Trophoblast cell (in vitro differentiated cells and primary cell): ENCODE results near the gene TEAD1.

Experiments used
- DNase-seq, 2 donors: peaks; one replicate each; pipeline ENCODE4 v3.0.0-alpha.2; 2016
- H2AFZ ChIP-seq: 2 replicates; pipeline ENCODE4 v1.6.1; 2013; ENCODE audit warnings: low read length, moderate library complexity, mild to moderate bottlenecking; ENCODE audit not compliant: insufficient read depth, poor library complexity
- H2AK5ac ChIP-seq: 2 replicates; pipeline ENCODE4 v1.6.1; 2013; ENCODE audit warnings: mild to moderate bottlenecking, low read length
- H2BK120ac ChIP-seq: 2 replicates; pipeline ENCODE4 v1.6.1; 2013; ENCODE audit warnings: low read length, mild to moderate bottlenecking, moderate library complexity; ENCODE audit not compliant: insufficient read depth, poor library complexity
- H2BK12ac ChIP-seq: 2 replicates; pipeline ENCODE4 v1.6.1; 2013; ENCODE audit warnings: mild to moderate bottlenecking, low read length, moderate library complexity
- H2BK5ac ChIP-seq: 2 replicates; pipeline ENCODE4 v1.6.1; 2013; ENCODE audit warnings: low read length, low read depth, moderate library complexity, mild to moderate bottlenecking; ENCODE audit not compliant: poor library complexity
- H3K14ac ChIP-seq: 2 replicates; pipeline ENCODE4 v1.6.1; 2013; ENCODE audit warnings: mild to moderate bottlenecking, low read length
- H3K18ac ChIP-seq: 2 replicates; pipeline ENCODE4 v1.6.1; 2013; ENCODE audit warnings: mild to moderate bottlenecking, low read length
- H3K23ac ChIP-seq: 2 replicates; pipeline ENCODE4 v1.6.1; 2013; ENCODE audit warnings: low read length
- H3K27ac ChIP-seq: 2 replicates; pipeline ENCODE4 v1.5.1; 2013; ENCODE audit warnings: low read depth, mild to moderate bottlenecking, inconsistent platforms, low read length, moderate library complexity
- H3K27me3 ChIP-seq: 2 replicates; pipeline ENCODE4 v1.6.1; 2013; ENCODE audit warnings: inconsistent platforms, mild to moderate bottlenecking, low read length, moderate library complexity; ENCODE audit not compliant: insufficient read depth
- H3K36me3 ChIP-seq, 2 experiments: 1 replicate in 1 of 2; 2 replicates in 1 of 2; pipeline ENCODE4 v1.6.1; 2013; ENCODE audit warnings: low read length in 2 of 2, mild to moderate bottlenecking in 2 of 2, moderate library complexity in 1 of 2; ENCODE audit not compliant: insufficient read depth in 2 of 2, control insufficient read depth in 1 of 2
- H3K4ac ChIP-seq: 2 replicates; pipeline ENCODE4 v1.6.1; 2013; ENCODE audit warnings: low read depth, mild to moderate bottlenecking, low read length, moderate library complexity
- H3K4me1 ChIP-seq, 2 experiments: 1 replicate in 1 of 2; 2 replicates in 1 of 2; pipeline ENCODE4 v1.6.1; 2013; ENCODE audit warnings: low read length in 2 of 2, mild to moderate bottlenecking in 2 of 2, moderate library complexity in 1 of 2; ENCODE audit not compliant: insufficient read depth in 2 of 2, control insufficient read depth in 1 of 2
- H3K4me2 ChIP-seq: 2 replicates; pipeline ENCODE4 v1.6.1; 2013; ENCODE audit warnings: inconsistent platforms, mild to moderate bottlenecking, low read length, moderate library complexity
- H3K4me3 ChIP-seq: 2 replicates; pipeline ENCODE4 v1.5.1; 2013; ENCODE audit warnings: mild to moderate bottlenecking, low read depth, low read length, inconsistent platforms
- H3K79me1 ChIP-seq: one replicate; pipeline ENCODE4 v1.6.1; 2013; ENCODE audit warnings: low read length
- H3K79me2 ChIP-seq: 2 replicates; pipeline ENCODE4 v1.6.1; 2013; ENCODE audit warnings: low read length, mild to moderate bottlenecking; ENCODE audit not compliant: control insufficient read depth, insufficient read depth, poor library complexity
- H3K9ac ChIP-seq: 2 replicates; pipeline ENCODE4 v1.6.1; 2013; ENCODE audit warnings: mild to moderate bottlenecking, low read length
- H3K9me3 ChIP-seq: 2 replicates; pipeline ENCODE4 v1.6.1; 2013; ENCODE audit warnings: low read depth, mild to moderate bottlenecking, control low read depth, inconsistent platforms, low read length; ENCODE audit not compliant: insufficient read depth
- H4K12ac ChIP-seq: 2 replicates; pipeline ENCODE4 v1.6.1; 2013; ENCODE audit warnings: low read depth, mild to moderate bottlenecking, low read length, moderate library complexity
- H4K8ac ChIP-seq: 2 replicates; pipeline ENCODE4 v1.6.1; 2013; ENCODE audit warnings: low read depth, mild to moderate bottlenecking, low read length, moderate library complexity
- H4K91ac ChIP-seq: one replicate; pipeline ENCODE4 v1.6.1; 2013; ENCODE audit warnings: low read depth, mild to moderate bottlenecking, low read length, moderate library complexity
- WGBS: extraction: QIAGEN DNeasy Blood & Tissue Kit; methylation state at CpG from one replicate; pipeline ENCODE4 v1.1.7; 2013; ENCODE audit warnings: missing lambda C conversion rate; ENCODE audit not compliant: insufficient read length, insufficient coverage; ENCODE audit errors: extremely low coverage; 5-methylcytosine and 5-hydroxymethylcytosine counted together

Gene TEAD1

DNA sequence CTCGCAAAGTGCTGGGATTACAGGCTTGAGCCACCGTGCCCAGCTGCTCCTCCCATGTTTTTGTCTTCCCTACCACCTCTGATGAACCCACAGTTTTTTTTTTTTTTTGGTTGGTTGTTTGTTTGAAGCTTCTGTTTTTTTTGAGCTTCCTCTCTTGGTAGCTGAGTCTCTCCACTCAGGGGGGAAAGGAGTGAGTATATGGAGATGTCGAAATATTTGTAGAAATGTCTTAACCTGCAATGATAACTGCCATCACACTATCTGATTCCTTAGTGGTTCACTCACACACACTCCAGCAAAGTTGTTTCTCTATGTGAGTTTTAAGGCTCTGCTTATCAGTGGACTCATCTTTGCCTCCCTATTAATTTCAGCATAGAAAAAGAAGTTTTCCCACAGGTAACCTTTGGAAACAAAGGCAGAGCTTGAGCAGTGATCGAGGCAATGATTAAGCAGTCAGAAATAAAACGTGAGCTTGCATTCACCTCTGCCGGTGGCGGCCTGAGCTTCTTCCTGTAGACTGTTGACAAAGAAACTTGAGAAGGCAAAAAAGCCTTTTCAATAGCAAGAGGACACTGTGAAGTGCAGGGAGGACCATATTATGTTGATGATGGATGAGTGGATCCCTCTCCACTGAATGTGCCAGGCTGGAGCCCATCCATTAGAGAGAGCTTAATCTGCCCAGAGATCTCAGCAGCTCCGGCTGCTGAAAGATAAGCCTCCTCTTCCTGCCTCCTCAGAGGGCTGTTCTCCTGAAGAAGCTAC lies 305.9 kb downstream of the TEAD1 start:
- Histone ChIP-seq H3K9ac (no peak overlapping the region), H3K79me2 (no peaks in the 10 kb centered on the region), H3K4me1 (peaks cover 0 to 5% of the 10 kb centered on the region in 2 experiments), H3K14ac (no peak overlapping the region), H3K27me3 (no peaks in the 10 kb centered on the region), H2BK5ac (no peak overlapping the region), H3K4ac (no peak overlapping the region), H3K9me3 (no peaks in the 10 kb centered on the region), H3K27ac (no peak overlapping the region), H2AFZ (no peak overlapping the region), H2BK120ac (no peak overlapping the region), H3K36me3 (no peaks in the 10 kb centered on the region), H3K18ac (no peak overlapping the region), H4K8ac (no peak overlapping the region), H3K79me1 (no peaks in the 10 kb centered on the region), H3K4me2 (no peak overlapping the region), H3K4me3 (no peak overlapping the region), H2AK5ac (no peak overlapping the region), H4K12ac (no peak overlapping the region), H3K23ac (no peak overlapping the region), H2BK12ac (no peak overlapping the region), H4K91ac (no peak overlapping the region)
- no CpG with 5 or more reads among the region's 8 CpGs for WGBS
- DNase-seq = no peak

DNA sequence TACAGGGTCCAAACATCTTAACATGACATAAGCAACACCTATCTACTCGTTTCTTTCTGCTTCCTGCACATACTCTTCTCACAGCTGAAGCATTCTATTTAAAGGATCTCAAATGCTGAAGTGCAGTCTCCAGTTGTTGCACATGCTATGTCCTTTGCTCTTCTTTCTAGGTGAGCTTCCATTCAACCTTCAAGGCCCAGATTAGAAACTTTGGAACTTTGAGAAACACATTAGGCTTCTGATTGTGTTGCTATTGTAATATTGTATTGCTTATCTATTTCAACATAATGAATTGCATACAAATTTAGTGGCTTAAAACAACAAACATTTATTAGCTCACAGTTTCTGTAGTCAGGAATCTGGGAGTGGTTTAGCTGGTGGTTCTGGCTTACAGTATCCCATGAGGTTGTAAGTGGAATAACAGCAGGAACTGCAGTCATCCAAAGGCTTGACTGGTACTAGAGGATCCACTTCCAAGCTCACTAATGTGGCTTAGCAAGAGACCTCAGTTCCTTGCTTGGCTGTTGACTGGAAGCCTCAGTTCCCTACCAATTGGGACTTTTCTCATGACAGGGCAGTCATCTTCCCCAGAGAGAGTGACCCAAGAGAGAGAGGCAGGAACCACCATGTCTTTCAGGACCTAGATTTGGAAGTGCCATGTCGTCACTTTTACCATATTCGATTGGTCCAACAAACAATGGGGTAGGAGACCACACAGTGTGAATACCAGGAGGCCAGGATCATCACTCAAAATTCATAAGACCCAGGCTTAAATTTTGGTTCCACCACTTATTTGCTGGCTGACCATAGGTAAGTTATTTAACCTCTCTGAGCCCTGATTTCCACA lies 307.7 kb downstream of the TEAD1 start:
- no peaks in the 10 kb centered on the region for H3K79me1 ChIP-seq
- H3K4me3 ChIP-seq = no peak overlapping the region
- no peak overlapping the region for H2BK12ac ChIP-seq
- H3K9me3 ChIP-seq = no peaks in the 10 kb centered on the region
- H3K18ac ChIP-seq = no peak overlapping the region
- peaks cover 0 to 5% of the 10 kb centered on the region in 2 experiments for H3K4me1 ChIP-seq
- WGBS = no CpG with 5 or more reads among the region's 3 CpGs
- no peak overlapping the region for H3K14ac ChIP-seq
- no peak for DNase-seq
- no peak overlapping the region for H2AFZ ChIP-seq
- no peak overlapping the region for H3K4me2 ChIP-seq
- H3K4ac ChIP-seq = no peak overlapping the region
- H2BK5ac ChIP-seq = no peak overlapping the region
- H3K27me3 ChIP-seq = no peaks in the 10 kb centered on the region
- H2BK120ac ChIP-seq = no peak overlapping the region
- no peaks in the 10 kb centered on the region for H3K79me2 ChIP-seq
- H2AK5ac ChIP-seq = no peak overlapping the region
- H4K91ac ChIP-seq = no peak overlapping the region
- no peak overlapping the region for H4K8ac ChIP-seq
- H3K9ac ChIP-seq = no peak overlapping the region
- H4K12ac ChIP-seq = no peak overlapping the region
- H3K36me3 ChIP-seq = no peaks in the 10 kb centered on the region
- no peak overlapping the region for H3K23ac ChIP-seq
- H3K27ac ChIP-seq = no peak overlapping the region

DNA sequence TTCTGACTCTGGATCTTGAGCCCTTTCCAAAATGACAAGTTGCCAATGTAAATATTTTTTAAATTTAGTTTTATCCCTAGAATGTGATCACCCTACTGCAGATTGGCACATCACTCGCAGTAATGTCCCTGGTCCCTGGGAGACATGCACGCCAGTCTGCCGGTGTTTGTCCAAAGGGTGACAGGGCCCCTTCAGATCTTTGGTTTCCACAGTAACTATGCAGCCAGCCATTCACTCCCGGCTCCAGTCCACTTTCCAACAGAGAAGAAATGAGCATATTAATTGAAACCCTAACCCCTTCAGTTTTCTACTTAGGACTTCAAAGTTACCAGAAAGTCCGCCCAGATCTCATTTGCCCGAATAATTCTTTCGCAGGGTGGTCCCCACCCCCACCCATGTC lies 309.1 kb downstream of the TEAD1 start:
- H4K91ac ChIP-seq = no peak overlapping the region
- H3K27ac ChIP-seq = no peak overlapping the region
- WGBS = no CpG with 5 or more reads among the region's 7 CpGs
- H3K9me3 ChIP-seq = no peaks in the 10 kb centered on the region
- no peak overlapping the region for H2BK120ac ChIP-seq
- no peak overlapping the region for H2BK12ac ChIP-seq
- H3K79me2 ChIP-seq = no peaks in the 10 kb centered on the region
- no peak overlapping the region for H3K4me3 ChIP-seq
- H3K36me3 ChIP-seq = no peaks in the 10 kb centered on the region
- H3K9ac ChIP-seq = no peak overlapping the region
- H3K14ac ChIP-seq = no peak overlapping the region
- H3K18ac ChIP-seq = no peak overlapping the region
- no peak overlapping the region for H3K4me2 ChIP-seq
- no peaks in the 10 kb centered on the region for H3K79me1 ChIP-seq
- no peak for DNase-seq
- H3K4ac ChIP-seq = no peak overlapping the region
- no peak overlapping the region for H2AFZ ChIP-seq
- no peaks in the 10 kb centered on the region for H3K27me3 ChIP-seq
- H2BK5ac ChIP-seq = no peak overlapping the region
- no peak overlapping the region for H2AK5ac ChIP-seq
- no peak overlapping the region for H3K23ac ChIP-seq
- peaks cover 0 to 5% of the 10 kb centered on the region in 2 experiments for H3K4me1 ChIP-seq
- H4K12ac ChIP-seq = no peak overlapping the region
- H4K8ac ChIP-seq = no peak overlapping the region

DNA sequence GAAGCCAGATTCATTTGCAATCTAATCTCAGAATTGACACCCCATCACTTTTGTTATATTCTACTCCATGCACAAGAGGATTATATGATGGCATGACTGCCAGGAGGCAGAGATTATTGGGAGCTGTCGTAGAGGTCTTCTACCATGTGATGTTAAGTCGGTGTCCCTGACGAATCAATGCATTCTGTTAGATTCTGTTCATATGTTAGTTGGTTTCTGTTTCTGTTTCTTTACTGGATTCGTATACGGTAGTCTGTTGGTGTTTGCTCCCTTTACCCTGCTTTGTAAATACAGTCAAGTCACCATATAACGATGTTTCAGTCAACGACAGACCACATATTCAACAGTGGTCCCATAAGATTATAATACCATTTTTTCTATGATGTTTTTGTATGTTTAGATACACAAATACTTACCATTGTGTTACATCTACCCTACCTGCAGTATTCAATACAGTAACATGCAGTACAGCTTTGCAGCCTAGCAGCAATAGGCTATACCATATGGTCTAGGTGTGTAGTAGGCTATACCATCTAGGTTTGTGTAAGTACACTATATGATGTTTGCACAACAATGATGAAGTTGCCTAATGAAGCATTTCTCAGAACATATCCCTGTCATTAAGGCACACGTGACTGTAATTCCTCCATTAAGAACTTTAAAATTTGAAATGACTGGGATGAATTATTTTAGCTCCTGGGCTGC lies 312.1 kb downstream of the TEAD1 start:
- Histone ChIP-seq H3K27me3 (no peaks in the 10 kb centered on the region), H3K9me3 (no peaks in the 10 kb centered on the region), H3K27ac (no peak overlapping the region), H3K18ac (no peak overlapping the region), H3K14ac (no peak overlapping the region), H2BK12ac (no peak overlapping the region), H3K4ac (no peak overlapping the region), H2BK120ac (no peak overlapping the region), H2AK5ac (no peak overlapping the region), H4K8ac (no peak overlapping the region), H3K4me2 (no peak overlapping the region), H3K79me1 (no peaks in the 10 kb centered on the region), H2AFZ (no peak overlapping the region), H3K79me2 (no peaks in the 10 kb centered on the region), H4K91ac (no peak overlapping the region), H3K4me1 (no peaks in the 10 kb centered on the region), H3K9ac (no peak overlapping the region), H3K4me3 (no peak overlapping the region), H4K12ac (no peak overlapping the region), H2BK5ac (no peak overlapping the region), H3K23ac (no peak overlapping the region), H3K36me3 (no peaks in the 10 kb centered on the region)
- no peak for DNase-seq
- no CpG with 5 or more reads among the region's 8 CpGs for WGBS
